GM12892 (cell line): ENCODE data around the gene UBE4B.
"Not testable (repeated sequence)": the region's sequence is repeated elsewhere in the genome, so short reads cannot be mapped to it uniquely, and the experiment has no call there.

Experiments used
- DNase-seq: peaks from one replicate; pipeline ENCODE4 v3.0.0; 2011; ENCODE audit not compliant: insufficient read length
- FAIRE-seq: peaks from 2 replicates; lab custom pipeline; 2011; peaks lifted over from hg19 to GRCh38; lab: Jason Lieb, UNC
- POLR2A ChIP-seq: IDR thresholded peaks from 2 replicates; pipeline ENCODE4 v1.6.1; 2011; ENCODE audit warnings: low read depth, low read length, control low read depth
- POLR2AphosphoS5 ChIP-seq: IDR thresholded peaks from 2 replicates; pipeline ENCODE4 v1.6.1; 2011; ENCODE audit warnings: low read depth, low read length, control low read depth
- TAF1 ChIP-seq: IDR thresholded peaks from 2 replicates; pipeline ENCODE4 v1.6.1; 2011; ENCODE audit warnings: low read depth, mild to moderate bottlenecking, control low read depth, low read length, borderline replicate concordance

The UBE4B gene

DNA sequence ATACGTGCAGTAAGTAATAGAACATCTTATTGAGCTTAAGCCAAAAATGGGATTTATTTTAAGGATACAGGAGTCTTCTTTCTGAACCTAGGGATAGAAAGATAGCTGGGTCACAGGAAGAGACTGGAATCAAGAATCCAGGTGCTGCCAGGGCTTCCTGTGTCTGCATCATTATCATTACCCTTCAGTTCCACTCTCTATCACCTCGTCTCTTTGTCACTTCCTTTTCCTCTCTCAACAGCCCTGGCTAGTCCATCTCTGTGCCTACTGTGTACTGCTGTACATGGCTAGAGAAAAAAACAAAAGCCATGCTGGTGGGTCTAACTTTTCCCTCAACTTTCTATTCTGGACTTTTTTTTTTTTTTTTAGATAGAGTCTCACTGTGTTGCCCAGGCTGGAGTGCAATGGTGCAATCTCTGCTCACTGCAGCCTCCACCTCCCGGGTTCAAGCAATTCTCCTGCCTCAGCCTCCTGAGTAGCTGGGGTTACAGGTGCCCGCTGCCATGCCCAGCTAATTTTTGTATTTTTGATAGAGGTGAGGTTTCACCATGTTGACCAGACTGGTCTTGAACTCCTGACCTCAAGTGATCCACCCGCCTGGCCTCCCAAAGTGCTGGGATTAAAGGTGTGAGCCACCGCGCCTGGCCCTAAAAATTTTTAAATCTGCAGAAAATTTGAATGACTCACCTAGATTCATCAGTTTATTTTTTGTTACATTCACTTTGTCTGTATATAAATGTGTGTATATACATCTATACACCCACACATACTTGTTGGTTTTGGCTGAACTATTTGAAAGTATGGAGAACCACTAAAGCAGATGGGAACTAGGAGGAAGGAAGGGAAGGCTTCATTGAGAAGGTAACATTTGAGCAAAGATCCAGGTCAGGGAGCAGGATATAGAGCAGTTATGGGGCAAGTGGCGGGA is 31.9 kb downstream of the UBE4B start:
- FAIRE-seq (no peak), DNase-seq (no peak)
- no peak for TF ChIP-seq POLR2A
- no peak for TF ChIP-seq POLR2AphosphoS5
- TF ChIP-seq TAF1, result no peak

DNA sequence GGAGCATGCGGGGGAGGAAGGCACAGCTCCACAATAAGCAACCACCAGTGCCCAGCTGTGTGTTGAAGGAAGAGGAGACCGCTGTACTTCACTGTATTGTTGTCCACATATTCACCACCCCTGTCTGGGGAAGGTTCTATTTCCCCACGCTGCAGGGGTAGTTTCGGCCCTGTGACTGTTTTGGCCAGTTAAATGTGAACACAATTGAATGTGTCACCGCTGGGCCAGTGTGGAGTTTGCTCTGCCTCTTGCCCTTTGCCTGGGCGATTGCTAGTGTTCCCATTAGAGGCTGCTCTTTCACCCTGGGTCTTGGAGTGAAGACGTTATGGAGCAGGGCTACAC is 32.6 kb downstream of the UBE4B start:
- DNase-seq (no peak), FAIRE-seq (no peak)
- TF ChIP-seq POLR2AphosphoS5 (no peak), TAF1 (no peak), POLR2A (no peak)

DNA sequence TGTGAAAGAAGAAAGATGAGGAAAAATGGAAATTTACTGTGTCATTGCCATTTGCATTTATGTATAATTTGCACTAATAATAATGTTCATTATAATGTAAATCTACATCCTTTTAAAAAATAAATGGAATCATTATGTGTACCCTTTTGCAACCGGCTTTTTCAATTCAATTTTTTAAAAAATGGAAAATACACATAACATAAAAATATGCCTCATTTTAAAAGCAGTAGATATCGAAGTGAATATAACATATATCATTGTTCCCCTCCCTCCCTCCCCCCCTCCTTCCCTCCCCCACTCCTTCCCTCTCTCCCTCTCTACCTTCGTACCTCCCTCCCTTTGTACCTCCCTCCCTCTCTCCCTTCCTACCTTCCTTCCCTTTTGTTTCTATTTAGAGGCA is 33.0 kb downstream of the UBE4B start:
- DNase-seq (no peak), FAIRE-seq (no peak)
- no peak for TF ChIP-seq POLR2AphosphoS5
- no peak for TF ChIP-seq TAF1
- no peak for TF ChIP-seq POLR2A

DNA sequence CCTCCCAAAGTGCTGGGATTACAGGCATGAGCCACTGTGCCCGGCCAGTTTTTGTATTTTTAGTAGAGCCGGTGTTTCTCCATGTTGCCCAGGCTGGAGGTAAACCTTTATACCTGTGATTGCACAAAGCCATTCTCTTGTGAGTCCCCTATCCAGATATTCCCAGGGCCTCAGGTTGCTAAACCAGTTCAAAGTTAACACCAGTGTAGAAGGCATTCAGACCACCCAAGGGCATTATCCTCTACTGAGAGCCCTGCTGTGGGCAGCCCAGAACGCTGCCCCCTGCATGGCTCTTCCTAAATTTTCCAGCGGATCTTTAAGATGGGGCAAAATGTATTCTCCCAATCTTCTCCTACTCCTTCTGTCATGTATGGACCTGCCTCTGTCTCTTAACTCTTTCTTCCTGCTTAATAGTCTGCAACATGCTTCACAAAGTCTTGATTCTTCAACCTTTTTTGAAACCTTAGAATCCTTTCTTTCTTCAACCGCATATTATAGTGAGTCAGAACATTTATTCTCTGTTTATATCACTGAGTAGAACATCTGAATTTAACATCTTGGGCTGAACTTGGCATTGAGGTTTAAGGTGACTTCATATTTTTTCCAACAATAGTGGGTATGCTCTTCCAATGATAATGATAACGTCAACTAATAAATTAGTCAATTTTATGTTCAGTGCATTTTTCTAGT is 36.0 kb downstream of the UBE4B start:
- no peak for FAIRE-seq
- no peak for DNase-seq
- TF ChIP-seq POLR2A, result no peak
- no peak for TF ChIP-seq POLR2AphosphoS5
- no peak for TF ChIP-seq TAF1

DNA sequence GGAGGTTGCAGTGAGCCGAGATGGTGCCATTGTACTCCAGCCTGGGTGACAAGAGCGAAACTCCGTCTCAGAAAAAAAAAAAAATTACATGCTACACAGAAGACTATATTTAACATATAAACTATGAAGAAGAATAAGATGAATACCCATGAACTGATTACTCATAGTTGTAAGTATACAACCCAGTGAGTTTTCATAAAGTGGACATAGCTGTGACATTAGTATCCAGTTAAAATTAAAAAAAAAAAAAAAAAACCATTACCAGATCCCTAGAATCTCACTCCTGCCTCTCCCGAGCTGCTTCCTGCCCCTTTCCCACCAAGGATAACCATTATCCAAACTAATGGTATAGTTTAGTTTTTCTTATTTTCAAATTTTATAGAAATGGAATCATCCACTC is 37.4 kb downstream of the UBE4B start:
- no peak for DNase-seq
- TF ChIP-seq POLR2A (no peak), TAF1 (no peak)

DNA sequence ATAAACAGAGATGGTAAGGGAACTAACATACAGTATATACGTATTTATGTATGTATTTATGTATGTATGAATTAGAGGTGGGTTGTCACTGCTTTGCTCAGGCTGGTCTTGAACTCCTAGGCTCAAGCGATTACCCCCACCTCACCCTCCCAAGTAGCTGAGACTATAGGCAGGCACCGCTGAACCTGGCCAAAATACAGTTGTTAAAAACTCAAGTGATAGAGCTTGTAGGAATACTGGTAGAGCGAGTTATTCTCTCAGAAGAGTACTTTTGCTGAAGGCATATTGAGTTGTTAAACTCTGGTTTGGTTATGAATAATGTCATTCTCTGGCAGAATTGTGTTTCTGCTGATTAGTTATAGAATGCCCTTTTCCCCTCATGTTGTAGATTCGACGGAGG is 38.9 kb downstream of the UBE4B start:
- TF ChIP-seq TAF1 (no peak), POLR2A (no peak), POLR2AphosphoS5 (no peak)
- DNase-seq (no peak), FAIRE-seq (no peak)

More for the DNA sequence above, 37.4 kb downstream of the UBE4B start:
- FAIRE-seq, result no peak

DNA sequence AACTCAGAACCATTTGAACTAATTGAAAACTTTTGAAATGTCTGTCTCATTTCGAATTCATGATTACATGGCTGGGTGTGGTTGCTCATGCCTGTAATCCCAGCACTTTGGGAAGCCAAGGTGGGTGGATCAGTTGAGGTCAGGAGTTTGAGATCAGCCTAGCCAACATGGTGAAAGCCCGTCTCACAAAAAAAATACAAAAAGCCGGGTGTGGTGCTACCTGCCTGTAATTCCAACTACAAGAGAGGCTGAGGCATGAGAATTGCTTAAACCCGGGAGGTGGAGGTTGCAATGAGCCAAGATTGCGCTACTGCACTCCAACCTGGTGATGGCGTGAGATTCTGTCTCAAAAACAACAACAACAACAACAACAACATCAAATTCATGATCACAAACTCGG is 40.6 kb downstream of the UBE4B start:
- not testable (repeated sequence) for FAIRE-seq, DNase-seq

DNA sequence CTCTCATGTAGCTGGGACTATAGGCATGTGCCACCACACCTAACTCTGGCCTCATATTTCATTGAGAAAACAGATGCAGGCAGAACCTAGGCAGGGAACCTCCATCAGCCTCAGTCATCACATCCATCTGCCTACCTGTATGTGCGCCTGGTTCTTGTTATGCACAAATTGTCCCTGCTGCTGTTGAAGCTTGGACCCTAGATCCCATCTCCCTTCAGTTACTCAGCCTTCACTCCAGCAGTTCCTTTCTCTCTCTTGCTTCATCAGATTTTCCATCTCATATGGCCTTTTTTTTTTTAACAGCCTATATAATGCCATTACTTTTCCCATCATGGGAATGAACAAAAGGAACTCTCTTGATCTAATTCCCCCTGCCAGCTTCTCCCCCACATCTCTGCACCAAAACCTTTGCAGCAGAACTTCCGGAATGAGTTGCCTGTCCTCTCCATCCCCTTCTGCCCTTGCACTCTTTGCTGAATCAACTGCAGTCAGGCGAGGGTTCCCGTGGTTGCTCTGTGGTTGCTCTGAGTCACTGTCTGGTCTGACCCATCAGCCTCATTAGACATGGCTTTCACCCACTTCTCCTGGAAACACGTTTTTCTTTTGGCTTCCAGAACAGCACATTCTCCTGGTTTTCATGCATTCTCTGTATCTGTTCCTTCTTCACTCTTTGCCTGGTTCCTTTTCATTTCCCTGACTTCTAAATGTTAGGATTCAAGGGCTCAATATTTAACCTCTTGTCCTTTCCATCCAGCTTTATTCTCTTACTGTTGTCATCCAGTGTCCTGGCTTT is 41.5 kb downstream of the UBE4B start:
- TF ChIP-seq TAF1 (no peak), POLR2A (no peak), POLR2AphosphoS5 (no peak)
- peak; percentile 53 for FAIRE-seq
- DNase-seq, result peak; percentile 48

DNA sequence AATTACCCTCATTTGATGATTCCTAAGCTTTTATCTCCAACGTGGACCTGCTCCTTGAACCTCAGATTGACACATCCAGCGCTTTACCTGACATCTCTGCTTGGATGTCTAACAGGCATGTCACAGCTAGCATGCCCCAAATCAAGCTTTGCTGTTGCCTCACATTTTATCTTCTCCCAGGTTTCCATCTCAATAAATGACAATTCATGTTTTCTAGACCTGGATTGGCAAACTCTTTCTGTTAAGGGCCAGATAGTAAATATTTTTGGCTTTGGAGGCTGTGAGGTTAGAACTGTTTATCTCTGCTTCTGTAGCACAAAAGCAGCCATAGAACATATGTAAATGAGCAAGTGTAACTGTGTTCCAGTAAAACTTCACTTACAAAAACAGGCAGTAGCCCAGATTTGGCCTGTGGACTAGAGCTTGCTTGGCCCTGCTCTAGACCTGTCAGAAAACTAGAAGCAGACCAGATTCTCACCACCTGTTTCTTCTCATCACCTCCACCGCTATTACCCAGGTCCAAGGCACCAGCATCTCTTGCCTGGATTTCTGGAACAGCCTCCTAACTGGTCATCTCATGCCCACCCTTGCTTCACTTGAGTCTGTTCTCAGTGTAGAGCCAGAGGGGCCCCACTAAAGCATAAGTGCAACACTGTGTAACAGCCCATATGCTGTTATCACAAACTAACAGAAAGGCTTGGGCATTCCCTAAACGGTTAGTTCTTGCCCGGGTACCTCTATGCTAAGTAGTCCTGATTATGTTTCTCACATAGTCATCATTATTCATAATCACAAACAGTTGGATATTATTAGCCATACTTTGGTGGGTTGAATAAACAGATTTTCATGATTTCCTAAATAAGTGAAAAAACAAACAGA is 42.3 kb downstream of the UBE4B start:
- TF ChIP-seq POLR2A (no peak), TAF1 (no peak), POLR2AphosphoS5 (no peak)
- FAIRE-seq, result no peak
- no peak for DNase-seq

DNA sequence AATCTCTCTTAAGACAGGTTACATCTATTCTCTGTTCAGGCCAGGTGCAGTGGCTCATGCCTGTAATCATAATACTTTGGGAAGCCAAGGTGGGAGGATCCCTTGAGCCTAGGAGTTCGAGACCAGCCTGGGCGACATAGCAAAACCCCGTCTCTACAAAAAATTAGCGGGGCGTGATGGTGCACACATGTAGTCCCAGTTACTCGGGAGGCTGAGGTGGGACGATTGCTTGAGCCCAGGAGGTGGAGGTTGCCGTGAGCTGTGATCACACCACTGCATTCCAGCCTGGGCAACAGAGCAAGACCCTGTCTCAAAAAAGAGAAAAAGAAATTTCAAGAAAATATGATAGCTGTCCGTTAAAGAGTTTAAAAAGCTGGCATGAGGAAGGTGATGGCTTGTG is 43.0 kb downstream of the UBE4B start:
- FAIRE-seq (no peak), DNase-seq (no peak)
- TF ChIP-seq TAF1 (no peak), POLR2A (no peak), POLR2AphosphoS5 (no peak)
